H1 (cell line): ENCODE results near the gene MYDGF. TPM values are rescaled to one million over a fixed set of nuclear protein-coding genes. Genes with fewer than 3 reads are reported as not detected.

Experiments
- CTCF ChIA-PET: fragments of 300-600 bp; sonication (Branson Sonifier 250); formaldehyde crosslinking; loops from one replicate; lab custom pipeline; 2021; ENCODE audit not compliant: partially characterized antibody; lab: Charles Lee
- POLR2A ChIA-PET: fragments of 300-600 bp; sonication (Branson Sonifier 250); formaldehyde crosslinking; loops from one replicate; lab custom pipeline; 2021; ENCODE audit warnings: inconsistent platforms; ENCODE audit not compliant: partially characterized antibody; lab: Charles Lee
- DNase-seq, 2 experiments: peaks; one replicate each; pipeline versions ENCODE4 v3.0.0 to v3.0.0-alpha.2; 2010 to 2022; ENCODE audit warnings: low spot score in 2 of 2, low read depth in 1 of 2, mixed read lengths in 1 of 2
- FAIRE-seq: peaks from 2 replicates; lab custom pipeline; 2011; peaks lifted over from hg19 to GRCh38; lab: Jason Lieb, UNC
- H2AFZ ChIP-seq: 2 replicates; pipeline ENCODE4 v1.8.1; 2012; ENCODE audit warnings: low read length, inconsistent platforms
- H2AK5ac ChIP-seq: 2 replicates; pipeline ENCODE4 v1.6.1; 2013; ENCODE audit warnings: low read depth, low read length
- H2BK120ac ChIP-seq: replicated peaks from 2 replicates; pipeline ENCODE3; 2013; ENCODE audit warnings: low read depth, low read length, inconsistent platforms
- H2BK12ac ChIP-seq: 2 replicates; pipeline ENCODE4 v1.6.1; 2013; ENCODE audit warnings: low read depth, low read length
- H2BK15ac ChIP-seq: 2 replicates; pipeline ENCODE4 v1.6.1; 2013; ENCODE audit warnings: low read length
- H2BK20ac ChIP-seq: 2 replicates; pipeline ENCODE4 v1.6.1; 2013; ENCODE audit warnings: low read length
- H2BK5ac ChIP-seq: 2 replicates; pipeline ENCODE4 v1.6.1; 2013; ENCODE audit warnings: low read depth, low read length
- H3K14ac ChIP-seq: 2 replicates; pipeline ENCODE4 v1.6.1; 2013; ENCODE audit warnings: inconsistent platforms; ENCODE audit not compliant: insufficient read length
- H3K18ac ChIP-seq: 2 replicates; pipeline ENCODE4 v1.6.1; 2013; ENCODE audit warnings: low read length; ENCODE audit errors: extremely low read depth
- H3K23ac ChIP-seq: 2 replicates; pipeline ENCODE4 v1.6.1; 2013; ENCODE audit warnings: inconsistent platforms; ENCODE audit not compliant: insufficient read length
- H3K23me2 ChIP-seq: 2 replicates; pipeline ENCODE4 v1.6.1; 2013; ENCODE audit warnings: low read depth, low read length
- H3K27ac ChIP-seq: 2 replicates; pipeline ENCODE4 v1.6.1; 2011; ENCODE audit warnings: low read depth, low read length, inconsistent platforms
- H3K27me3 ChIP-seq, 4 experiments: replicated peaks in 1 of 4; 1 replicate in 1 of 4; 2 replicates in 3 of 4; pipeline versions ENCODE4 v1.6.1 to v1.8.1; 2011 to 2013; ENCODE audit warnings: low read length in 3 of 4, mild to moderate bottlenecking in 3 of 4, inconsistent platforms in 2 of 4, mixed read lengths in 2 of 4, moderate library complexity in 1 of 4; ENCODE audit not compliant: control insufficient read depth in 3 of 4, insufficient read depth in 3 of 4; ENCODE audit errors: extremely low read depth in 1 of 4
- H3K36me3 ChIP-seq, 4 experiments: 2 replicates each; pipeline versions ENCODE4 v1.6.1 to v1.8.1; 2011 to 2013; ENCODE audit warnings: mild to moderate bottlenecking in 4 of 4, low read length in 3 of 4, moderate library complexity in 2 of 4, control low read depth in 1 of 4, inconsistent platforms in 1 of 4; ENCODE audit not compliant: insufficient read depth in 4 of 4, control insufficient read depth in 2 of 4
- H3K4ac ChIP-seq: replicated peaks from 2 replicates; pipeline ENCODE3; 2013; ENCODE audit warnings: low read length, low read depth, mixed read lengths, inconsistent platforms; ENCODE audit not compliant: insufficient read length
- H3K4me1 ChIP-seq, 4 experiments: replicated peaks in 1 of 4; 1 replicate in 1 of 4; 2 replicates in 3 of 4; pipeline versions ENCODE4 v1.6.1 to v1.8.1; 2011 to 2013; ENCODE audit warnings: low read length in 3 of 4, inconsistent platforms in 2 of 4, mixed read lengths in 1 of 4; ENCODE audit not compliant: insufficient read depth in 4 of 4, control insufficient read depth in 3 of 4
- H3K4me2 ChIP-seq, 2 experiments: 2 replicates each; pipeline versions ENCODE4 v1.6.1 to v1.8.1; 2011 to 2013; ENCODE audit warnings: low read depth in 2 of 2, low read length in 2 of 2, control low read depth in 1 of 2, inconsistent platforms in 1 of 2, mild to moderate bottlenecking in 1 of 2; ENCODE audit not compliant: insufficient read depth in 1 of 2
- H3K4me3 ChIP-seq, 4 experiments: fragments of 200-600, 300-600 bp in 1 of 4; sonication (generic), shearing (Covaris generic), sonication (Bioruptor Twin) in 1 of 4; 2 replicates each; pipeline versions ENCODE4 v1.5.1 to v1.8.1; 2011 to 2016; ENCODE audit warnings: low read length in 4 of 4, low read depth in 3 of 4, control low read depth in 2 of 4, inconsistent platforms in 2 of 4, mild to moderate bottlenecking in 2 of 4, mixed read lengths in 1 of 4, moderate library complexity in 1 of 4; ENCODE audit not compliant: insufficient read depth in 2 of 4; ENCODE audit errors: extremely low read depth in 1 of 4
- H3K56ac ChIP-seq: replicated peaks from 2 replicates; pipeline ENCODE3; 2013; ENCODE audit warnings: low read depth, mild to moderate bottlenecking, mixed read lengths, low read length, inconsistent platforms; ENCODE audit not compliant: insufficient read length
- H3K79me1 ChIP-seq: 2 replicates; pipeline ENCODE4 v1.6.1; 2013; ENCODE audit warnings: low read depth, low read length, control low read depth
- H3K79me2 ChIP-seq, 2 experiments: 2 replicates each; pipeline versions ENCODE4 v1.6.1 to v1.8.1; 2012 to 2013; ENCODE audit warnings: low read length in 2 of 2, mild to moderate bottlenecking in 2 of 2, inconsistent platforms in 1 of 2; ENCODE audit not compliant: insufficient read depth in 2 of 2, control insufficient read depth in 1 of 2
- H3K9ac ChIP-seq, 4 experiments: replicated peaks in 1 of 4; 1 replicate in 1 of 4; 2 replicates in 3 of 4; pipeline versions ENCODE4 v1.6.1 to v1.8.1; 2011 to 2013; ENCODE audit warnings: low read depth in 3 of 4, low read length in 3 of 4, control low read depth in 2 of 4, mild to moderate bottlenecking in 2 of 4, moderate library complexity in 2 of 4, inconsistent platforms in 1 of 4; ENCODE audit errors: extremely low read depth in 1 of 4
- H3K9me3 ChIP-seq, 2 experiments: 2 replicates each; pipeline versions ENCODE4 v1.6.1 to v1.8.1; 2012 to 2013; ENCODE audit warnings: mild to moderate bottlenecking in 2 of 2, moderate library complexity in 2 of 2, control low read depth in 1 of 2, inconsistent platforms in 1 of 2, low read depth in 1 of 2, low read length in 1 of 2, mixed read lengths in 1 of 2; ENCODE audit not compliant: insufficient read depth in 2 of 2
- H4K20me1 ChIP-seq, 2 experiments: replicated peaks in 1 of 2; 2 replicates each; pipeline versions ENCODE3 to v1.8.1; 2011 to 2013; ENCODE audit warnings: inconsistent platforms in 2 of 2, low read length in 2 of 2, mild to moderate bottlenecking in 1 of 2; ENCODE audit not compliant: insufficient read depth in 2 of 2, control insufficient read depth in 1 of 2
- H4K5ac ChIP-seq: 2 replicates; pipeline ENCODE4 v1.6.1; 2013; ENCODE audit warnings: low read length, low read depth, mixed read lengths, inconsistent platforms; ENCODE audit not compliant: insufficient read length
- H4K8ac ChIP-seq: 2 replicates; pipeline ENCODE4 v1.8.0; 2013; ENCODE audit warnings: mild to moderate bottlenecking, moderate library complexity, low read length, inconsistent platforms; ENCODE audit not compliant: insufficient read depth; ENCODE audit errors: extremely low read depth
- H4K91ac ChIP-seq: replicated peaks from 2 replicates; pipeline ENCODE3; 2013; ENCODE audit warnings: low read length, mixed read lengths, inconsistent platforms; ENCODE audit not compliant: insufficient read length
- KDM1A ChIP-seq: fragments of 200-600, 300-600 bp; sonication (generic); IDR thresholded peaks from 2 replicates; pipeline ENCODE4 v1.7.1; 2016; ENCODE audit warnings: mild to moderate bottlenecking, low read length, borderline replicate concordance
- RAD21 ChIP-seq, 2 experiments: IDR thresholded peaks in 1 of 2; conservative IDR thresholded peaks in 1 of 2; 2 replicates each; pipeline ENCODE4 v1.6.1; 2011; ENCODE audit warnings: low read depth in 2 of 2, low read length in 2 of 2, improper control_type of control experiment in 1 of 2, inconsistent platforms in 1 of 2, mild to moderate bottlenecking in 1 of 2, moderate library complexity in 1 of 2
- SIRT6 ChIP-seq: IDR thresholded peaks from one replicate; pipeline ENCODE4 v1.7.1; 2012; ENCODE audit warnings: low read length, inconsistent platforms
- WGBS, 2 experiments: shearing (Covaris generic) in 1 of 2; methylation state at CpG; one replicate each; pipeline versions ENCODE4 v1.1.6 to v1.1.7; 2013 to 2015; ENCODE audit warnings: low lambda C conversion rate in 2 of 2, mixed read lengths in 2 of 2, inconsistent platforms in 1 of 2, low coverage in 1 of 2, missing lambda C conversion rate in 1 of 2; ENCODE audit not compliant: insufficient replicate concordance in 2 of 2, insufficient coverage in 1 of 2, insufficient read length in 1 of 2; ENCODE audit errors: extremely low coverage in 1 of 2, missing lambda C conversion rate in 1 of 2; 5-methylcytosine and 5-hydroxymethylcytosine counted together
- polyA plus RNA-seq, 7 experiments: library from polyadenylated mRNA; depleted of rRNA in 3 of 7; stranded (reverse) in 5 of 7; unstranded in 2 of 7; fragments of >200 nt in 5 of 7; fragments of 200-250 nt in 2 of 7; gene quantifications; 1 replicate in 5 of 7; 2 replicates in 1 of 7; 4 replicates in 1 of 7; pipeline versions ENCODE4 v1.2.1 to v1.2.3, GENCODE V29; 2011 to 2013; ENCODE audit warnings: missing spikeins in 2 of 7, mixed read lengths in 2 of 7
- total RNA-seq: library from RNA; stranded (reverse); fragmentation: NEBNext Ultra II Directional; extraction: Animal tissue kit (Norgen Biotek cat#: 25700); gene quantifications from 2 replicates; pipeline ENCODE4 v1.2.1, GENCODE V29; 2021
- TF ChIP-seq, protein P1 (sequence below), 3 experiments: IDR thresholded peaks; 1 replicate in 2 of 3; 2 replicates in 1 of 3; pipeline versions ENCODE4 v1.5.1 to v1.6.1; 2011; ENCODE audit warnings: low read length in 3 of 3, mild to moderate bottlenecking in 3 of 3, inconsistent platforms in 2 of 3, low read depth in 1 of 3, moderate library complexity in 1 of 3; ENCODE audit not compliant: insufficient read depth in 1 of 3; ENCODE audit errors: control extremely low read depth in 1 of 3
- TF ChIP-seq, protein P2 (sequence below): IDR thresholded peaks from 2 replicates; pipeline ENCODE4 v1.6.1; 2011; ENCODE audit warnings: low read length, improper control_type of control experiment

Gene MYDGF
- total and polyA plus RNA-seq, 2 of the 8 experiments (the other 6 are each of a cell fraction or from before 2014, with no cell fraction given) = 40.6 to 51.1 TPM

DNA sequence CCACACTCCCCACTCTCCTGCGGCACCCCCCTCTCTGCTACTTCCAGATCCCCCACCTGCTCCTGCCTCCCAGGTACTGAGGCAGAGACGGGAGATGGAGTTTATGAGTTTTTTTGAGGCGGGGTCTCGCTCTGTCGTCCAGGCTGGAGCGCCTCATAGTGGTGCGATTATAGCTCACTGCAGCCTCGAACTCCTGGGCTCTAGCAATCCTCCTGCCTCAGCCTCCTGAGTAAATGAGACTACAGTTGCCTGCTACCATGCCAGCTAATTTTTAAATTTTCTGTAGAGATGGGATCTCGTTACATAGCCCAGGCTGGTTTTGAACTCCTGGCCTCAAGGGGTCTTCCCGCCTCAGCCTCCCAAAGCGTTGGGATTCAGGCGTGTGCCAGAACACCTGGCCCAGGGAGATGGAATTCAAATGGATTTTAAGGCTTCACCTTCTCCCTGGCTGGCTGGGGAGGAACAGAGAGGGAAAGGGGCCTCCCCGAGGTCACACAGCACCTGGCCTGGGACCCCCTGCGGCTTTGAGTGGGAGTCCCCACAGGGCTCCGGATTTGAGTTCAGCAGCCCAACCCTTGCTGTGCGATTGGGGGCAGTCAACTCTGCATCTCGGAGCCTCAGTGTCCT is 50.4 kb downstream of the MYDGF start:
- TF ChIP-seq SIRT6 (no peak), KDM1A (peak; percentile 90), RAD21 (IDR thresholded peaks at IDR 0.05 in 1 of 2, conservative IDR thresholded peaks at IDR 0.05 in 1 of 2; ENCODE audit: low read depth in 2 of 2, low read length in 2 of 2) (peak in 1 of 2 experiments; percentile 27; a peak in 1 of 4 replicates)
- TF ChIP-seq, protein P1, sequence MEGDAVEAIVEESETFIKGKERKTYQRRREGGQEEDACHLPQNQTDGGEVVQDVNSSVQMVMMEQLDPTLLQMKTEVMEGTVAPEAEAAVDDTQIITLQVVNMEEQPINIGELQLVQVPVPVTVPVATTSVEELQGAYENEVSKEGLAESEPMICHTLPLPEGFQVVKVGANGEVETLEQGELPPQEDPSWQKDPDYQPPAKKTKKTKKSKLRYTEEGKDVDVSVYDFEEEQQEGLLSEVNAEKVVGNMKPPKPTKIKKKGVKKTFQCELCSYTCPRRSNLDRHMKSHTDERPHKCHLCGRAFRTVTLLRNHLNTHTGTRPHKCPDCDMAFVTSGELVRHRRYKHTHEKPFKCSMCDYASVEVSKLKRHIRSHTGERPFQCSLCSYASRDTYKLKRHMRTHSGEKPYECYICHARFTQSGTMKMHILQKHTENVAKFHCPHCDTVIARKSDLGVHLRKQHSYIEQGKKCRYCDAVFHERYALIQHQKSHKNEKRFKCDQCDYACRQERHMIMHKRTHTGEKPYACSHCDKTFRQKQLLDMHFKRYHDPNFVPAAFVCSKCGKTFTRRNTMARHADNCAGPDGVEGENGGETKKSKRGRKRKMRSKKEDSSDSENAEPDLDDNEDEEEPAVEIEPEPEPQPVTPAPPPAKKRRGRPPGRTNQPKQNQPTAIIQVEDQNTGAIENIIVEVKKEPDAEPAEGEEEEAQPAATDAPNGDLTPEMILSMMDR (IDR thresholded peaks at IDR 0.05; ENCODE audit: control extremely low read depth in 1 of 3, insufficient read depth in 1 of 3, low read depth in 1 of 3, low read length in 3 of 3) = peak in 1 of 3 experiments; percentile 16; a peak in 1 of 4 replicates
- TF ChIP-seq, protein P2, sequence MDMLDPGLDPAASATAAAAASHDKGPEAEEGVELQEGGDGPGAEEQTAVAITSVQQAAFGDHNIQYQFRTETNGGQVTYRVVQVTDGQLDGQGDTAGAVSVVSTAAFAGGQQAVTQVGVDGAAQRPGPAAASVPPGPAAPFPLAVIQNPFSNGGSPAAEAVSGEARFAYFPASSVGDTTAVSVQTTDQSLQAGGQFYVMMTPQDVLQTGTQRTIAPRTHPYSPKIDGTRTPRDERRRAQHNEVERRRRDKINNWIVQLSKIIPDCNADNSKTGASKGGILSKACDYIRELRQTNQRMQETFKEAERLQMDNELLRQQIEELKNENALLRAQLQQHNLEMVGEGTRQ = no peak
- no peak overlapping the region for H3K18ac ChIP-seq
- H3K4me1 ChIP-seq = peaks cover 0 to 3% (median 0%) of the 10 kb centered on the region in 4 experiments; a peak in 4 of 7 replicates
- H3K23me2 ChIP-seq = no peaks in the 10 kb centered on the region
- peaks cover 0 to 2% (median 0%) of the 10 kb centered on the region in 4 experiments; a peak in 2 of 7 replicates for H3K27me3 ChIP-seq
- no peak overlapping the region for H4K5ac ChIP-seq
- no peak overlapping the region for H3K27ac ChIP-seq
- no peak overlapping the region for H2AK5ac ChIP-seq
- H2BK12ac ChIP-seq = no peak overlapping the region
- H4K8ac ChIP-seq = no peak overlapping the region
- WGBS, 2 experiments = 80% methylated on average over 17 of the region's 17 CpGs; no CpG with 5 or more reads in 1 of the 2 experiments
- CTCF ChIA-PET = interaction anchor here (0.6 to 16.3 kb wide), 9 partner anchors 10 to 404 kb away, joined by 3 to 316 read pairs (median 4); no protein-coding TSS in a partner anchor
- H4K91ac ChIP-seq = no peak overlapping the region
- no peak overlapping the region for H3K4me3 ChIP-seq
- FAIRE-seq (no peak), DNase-seq (no peak)
- H3K36me3 ChIP-seq = no peaks in the 10 kb centered on the region
- H2BK5ac ChIP-seq = no peak overlapping the region
- H2AFZ ChIP-seq = no peak overlapping the region
- H3K23ac ChIP-seq = no peak overlapping the region
- no peak overlapping the region for H2BK15ac ChIP-seq
- no peak overlapping the region for H2BK20ac ChIP-seq
- H2BK120ac ChIP-seq = no peak overlapping the region
- H3K9ac ChIP-seq = no peak overlapping the region
- H4K20me1 ChIP-seq = no peaks in the 10 kb centered on the region
- H3K79me2 ChIP-seq = no peaks in the 10 kb centered on the region
- H3K79me1 ChIP-seq = no peaks in the 10 kb centered on the region
- H3K56ac ChIP-seq = no peak overlapping the region
- H3K4ac ChIP-seq = no peak overlapping the region
- H3K4me2 ChIP-seq = no peak overlapping the region
- H3K14ac ChIP-seq = no peak overlapping the region
- no peaks in the 10 kb centered on the region for H3K9me3 ChIP-seq
- POLR2A ChIA-PET = no interaction called here
